Kidney (tissue), 14 donors: ENCODE data around the gene RNPS1. TPM values are rescaled to one million over a fixed set of nuclear protein-coding genes. Genes with fewer than 3 reads are reported as not detected.

Experiments used
- DNase-seq, 5 donors: peaks; one replicate each; pipeline ENCODE4 v3.0.0-alpha.2; 2013 to 2020
- FAIRE-seq: peaks from 2 replicates; lab custom pipeline; 2012; peaks lifted over from hg19 to GRCh38; lab: Jason Lieb, UNC
- H3K27ac ChIP-seq, 2 donors: one replicate each; pipeline ENCODE4 v1.7.0; 2013; ENCODE audit warnings: low read depth in 2 of 2, low read length in 2 of 2, inconsistent platforms in 1 of 2
- H3K27me3 ChIP-seq: one replicate; pipeline ENCODE4 v1.7.1; 2013; ENCODE audit warnings: low read length, inconsistent platforms; ENCODE audit not compliant: control insufficient read depth, insufficient read depth
- H3K36me3 ChIP-seq, 3 donors: one replicate each; pipeline versions ENCODE4 v1.7.0 to v1.7.1; 2013; ENCODE audit warnings: low read length in 3 of 3, control low read depth in 1 of 3, inconsistent platforms in 1 of 3; ENCODE audit not compliant: insufficient read depth in 3 of 3, control insufficient read depth in 2 of 3
- H3K4me1 ChIP-seq, 3 donors: one replicate each; pipeline versions ENCODE4 v1.7.0 to v1.7.1; 2013; ENCODE audit warnings: low read length in 3 of 3, inconsistent platforms in 1 of 3, low read depth in 1 of 3; ENCODE audit not compliant: control insufficient read depth in 2 of 3, insufficient read depth in 2 of 3
- H3K4me3 ChIP-seq, 3 donors: one replicate each; pipeline versions ENCODE4 v1.7.0 to v1.8.1; 2013; ENCODE audit warnings: low read length in 3 of 3, control low read depth in 1 of 3, inconsistent platforms in 1 of 3
- H3K9ac ChIP-seq, 3 donors: one replicate each; pipeline versions ENCODE4 v1.7.0 to v1.7.1; 2013; ENCODE audit warnings: low read length in 3 of 3, control low read depth in 1 of 3, inconsistent platforms in 1 of 3
- H3K9me3 ChIP-seq, 3 donors: one replicate each; pipeline versions ENCODE4 v1.7.0 to v1.7.1; 2013; ENCODE audit warnings: low read length in 3 of 3, control low read depth in 1 of 3, inconsistent platforms in 1 of 3; ENCODE audit not compliant: control insufficient read depth in 2 of 3, insufficient read depth in 1 of 3
- CTCF ChIP-seq: IDR thresholded peaks from 3 replicates; pipeline ENCODE4 v1.5.1; 2012; ENCODE audit warnings: mild to moderate bottlenecking, moderate library complexity, borderline replicate concordance; ENCODE audit not compliant: insufficient read depth; ENCODE audit errors: extremely low read depth
- intact Hi-C: fragments of 100-400 bp; cut with DNase I; formaldehyde crosslinking; loops from one replicate; pipeline ENCODE4 v1.11.1; 2022
- polyA plus RNA-seq: library from polyadenylated mRNA; stranded (reverse); fragments of 350-450 nt; fragmentation: Illumina TruSeq; extraction: RNeasy Lipid Tissue Mini Kit (QIAGEN cat#74804); gene quantifications from one replicate; pipeline ENCODE4 v1.2.3, GENCODE V29; 2014; ENCODE audit warnings: low read depth, low replicate concordance; ENCODE audit not compliant: insufficient read depth
- total RNA-seq: library from RNA; stranded (reverse); fragmentation: NEBNext Ultra II Directional; extraction: Animal tissue kit (Norgen Biotek cat#: 25700); gene quantifications from one replicate; pipeline ENCODE4 v1.2.1, GENCODE V29; 2021
- donor health status: control.
- donor health status: control.
- donor health status: control.
- donor health status: control.
- donor health status: control.
- donor health status: DM: yes; HTN: yes; CAD: no.
- donor health status: Normal renal cell carcinoma (clear cell type).

Gene RNPS1
- total and polyA plus RNA-seq, 2 donors from 2014 or later, result 102 to 134 TPM

- Histone ChIP-seq H3K36me3 (no peaks in the 10 kb centered on the region), H3K27ac (no peak overlapping the region), H3K9ac (no peak overlapping the region), H3K9me3 (no peaks in the 10 kb centered on the region), H3K4me3 (no peak overlapping the region), H3K27me3 (no peaks in the 10 kb centered on the region), H3K4me1 (no peaks in the 10 kb centered on the region)
- no peak for FAIRE-seq
- peak in 1 of 5 donors; percentile 66 for DNase-seq
- TF ChIP-seq CTCF, result no peak
- intact Hi-C loops, result no loop called here
These were observed 17.1 kb upstream of the RNPS1 start for GRCh38 chr16:2284797-2285576.

GRCh38 chr16:2284001-2284770 lies 16.3 kb upstream of the RNPS1 start:
- no peak for FAIRE-seq
- Histone ChIP-seq H3K9ac (no peak overlapping the region), H3K4me1 (no peaks in the 10 kb centered on the region), H3K27ac (no peak overlapping the region), H3K4me3 (no peak overlapping the region), H3K36me3 (no peaks in the 10 kb centered on the region), H3K9me3 (no peaks in the 10 kb centered on the region), H3K27me3 (no peaks in the 10 kb centered on the region)
- TF ChIP-seq CTCF, result no peak
- intact Hi-C loops, result no loop called here
- DNase-seq, result no peak

GRCh38 chr16:2282866-2283555 lies 15.1 kb upstream of the RNPS1 start:
- no peak overlapping the region for H3K9ac ChIP-seq
- peak in 1 of 5 donors; percentile 65 for DNase-seq

More at GRCh38 chr16:2282866-2283555, 15.1 kb upstream of the RNPS1 start:
- Histone ChIP-seq H3K9me3 (no peaks in the 10 kb centered on the region), H3K4me3 (no peak overlapping the region), H3K36me3 (no peaks in the 10 kb centered on the region), H3K4me1 (no peaks in the 10 kb centered on the region), H3K27ac (no peak overlapping the region), H3K27me3 (no peaks in the 10 kb centered on the region)
- intact Hi-C loops, result no loop called here
- no peak for TF ChIP-seq CTCF
- FAIRE-seq, result no peak
